Measurements from ENCODE around the gene SLC35G2.

DNA sequence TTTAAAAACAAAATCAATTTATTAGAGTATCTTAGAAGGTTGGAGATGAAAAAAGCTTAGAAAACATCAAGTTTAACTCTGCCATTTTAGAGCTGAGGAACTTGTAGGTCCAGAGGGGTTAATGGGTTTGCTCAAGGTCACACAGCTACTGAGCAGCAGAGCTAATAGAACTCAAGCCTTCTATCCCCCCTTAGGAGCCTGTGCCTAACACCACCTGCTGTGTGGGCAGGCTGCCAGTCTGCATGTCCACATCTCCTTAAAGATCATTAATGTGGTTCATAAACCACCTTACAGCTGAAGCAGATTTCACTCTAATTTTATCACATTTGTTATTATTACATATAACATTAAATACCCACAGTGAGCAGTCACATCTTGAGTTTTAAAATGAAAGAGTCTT is 14.1 kb upstream of the SLC35G2 start:
- TF ChIP-seq, protein P1, sequence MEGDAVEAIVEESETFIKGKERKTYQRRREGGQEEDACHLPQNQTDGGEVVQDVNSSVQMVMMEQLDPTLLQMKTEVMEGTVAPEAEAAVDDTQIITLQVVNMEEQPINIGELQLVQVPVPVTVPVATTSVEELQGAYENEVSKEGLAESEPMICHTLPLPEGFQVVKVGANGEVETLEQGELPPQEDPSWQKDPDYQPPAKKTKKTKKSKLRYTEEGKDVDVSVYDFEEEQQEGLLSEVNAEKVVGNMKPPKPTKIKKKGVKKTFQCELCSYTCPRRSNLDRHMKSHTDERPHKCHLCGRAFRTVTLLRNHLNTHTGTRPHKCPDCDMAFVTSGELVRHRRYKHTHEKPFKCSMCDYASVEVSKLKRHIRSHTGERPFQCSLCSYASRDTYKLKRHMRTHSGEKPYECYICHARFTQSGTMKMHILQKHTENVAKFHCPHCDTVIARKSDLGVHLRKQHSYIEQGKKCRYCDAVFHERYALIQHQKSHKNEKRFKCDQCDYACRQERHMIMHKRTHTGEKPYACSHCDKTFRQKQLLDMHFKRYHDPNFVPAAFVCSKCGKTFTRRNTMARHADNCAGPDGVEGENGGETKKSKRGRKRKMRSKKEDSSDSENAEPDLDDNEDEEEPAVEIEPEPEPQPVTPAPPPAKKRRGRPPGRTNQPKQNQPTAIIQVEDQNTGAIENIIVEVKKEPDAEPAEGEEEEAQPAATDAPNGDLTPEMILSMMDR (IDR thresholded peaks at IDR 0.05): no peak
- TF ChIP-seq ZFX (IDR thresholded peaks at IDR 0.05; ENCODE audit: borderline replicate concordance): no peak

Data from 22Rv1 (cell line).